KOPT-K1 (cell line): Measurements from ENCODE around the gene NEK1.
A peak's percentile ranks its signal among the peaks of the same experiment; 100 is the strongest.

ENCODE experiments used
- H3K27ac ChIP-seq: fragments of 200-600 bp; sonication (generic); 2 replicates; pipeline ENCODE4 v1.5.1; 2016; ENCODE audit warnings: antibody characterized with exemption, mild to moderate bottlenecking, low read depth, low read length; ENCODE audit not compliant: poor library complexity, severe bottlenecking
- H3K36me3 ChIP-seq: fragments of 200-600 bp; sonication (generic); 2 replicates; pipeline ENCODE4 v1.5.1; 2017; ENCODE audit warnings: antibody characterized with exemption, mild to moderate bottlenecking, low read length, moderate library complexity; ENCODE audit not compliant: insufficient read depth
- H3K9me3 ChIP-seq: fragments of 200-600 bp; sonication (generic); 2 replicates; pipeline ENCODE4 v1.5.1; 2017; ENCODE audit warnings: antibody characterized with exemption, low read length, mild to moderate bottlenecking; ENCODE audit not compliant: insufficient read depth, poor library complexity, severe bottlenecking

The NEK1 gene

GRCh38 chr4:169611991-169612870 lies at the start of gene NEK1:
Gene NEK1, minus strand, starts transcription at chr4:169612583. Its CDS starts 9,953 bp downstream, at chr4:169602630.
- Histone ChIP-seq H3K9me3 (no peaks in the 10 kb centered on the region), H3K27ac (peak within 1 kb of the TSS; percentile 89), H3K36me3 (no peaks in the 10 kb centered on the region)

GRCh38 chr4:169661761-169662160 lies 49.4 kb upstream of the NEK1 start:
- Histone ChIP-seq H3K9me3 (peaks cover 5% of the 10 kb centered on the region), H3K36me3 (peaks cover 11% of the 10 kb centered on the region), H3K27ac (no peak overlapping the region)

- H3K36me3 ChIP-seq = peaks cover 4% of the 10 kb centered on the region
- H3K9me3 ChIP-seq = no peaks in the 10 kb centered on the region
- H3K27ac ChIP-seq = peak overlapping the region; percentile 70
Measured at GRCh38 chr4:169660929-169661328, 48.5 kb upstream of the NEK1 start.

- H3K9me3 ChIP-seq = no peaks in the 10 kb centered on the region
- H3K27ac ChIP-seq = peak overlapping the region; percentile 70
- peaks cover 4% of the 10 kb centered on the region for H3K36me3 ChIP-seq
Measured at GRCh38 chr4:169659716-169660670, 47.6 kb upstream of the NEK1 start.

- Histone ChIP-seq H3K36me3 (peaks cover 4% of the 10 kb centered on the region), H3K9me3 (no peaks in the 10 kb centered on the region), H3K27ac (peak overlapping the region; percentile 70)
Measured at GRCh38 chr4:169658975-169659715, 46.8 kb upstream of the NEK1 start.

GRCh38 chr4:169658196-169658595 lies 45.8 kb upstream of the NEK1 start:
- Histone ChIP-seq H3K27ac (no peak overlapping the region), H3K36me3 (no peaks in the 10 kb centered on the region), H3K9me3 (no peaks in the 10 kb centered on the region)

- Histone ChIP-seq H3K36me3 (no peaks in the 10 kb centered on the region), H3K9me3 (no peaks in the 10 kb centered on the region), H3K27ac (no peak overlapping the region)
Measured at GRCh38 chr4:169657470-169658107, 45.2 kb upstream of the NEK1 start.

GRCh38 chr4:169655401-169655800 lies 43.0 kb upstream of the NEK1 start:
- Histone ChIP-seq H3K9me3 (no peaks in the 10 kb centered on the region), H3K36me3 (no peaks in the 10 kb centered on the region), H3K27ac (no peak overlapping the region)

- Histone ChIP-seq H3K27ac (no peak overlapping the region), H3K9me3 (no peaks in the 10 kb centered on the region)
Measured at GRCh38 chr4:169652535-169652934, 40.2 kb upstream of the NEK1 start.

GRCh38 chr4:169650227-169650936 lies 38.0 kb upstream of the NEK1 start:
- no peak overlapping the region for H3K27ac ChIP-seq
- no peaks in the 10 kb centered on the region for H3K9me3 ChIP-seq
- H3K36me3 ChIP-seq = 0 out of 2 replicates have a peak, but pooled peaks cover 7% of the 10 kb centered on the region

More at GRCh38 chr4:169652535-169652934, 40.2 kb upstream of the NEK1 start:
- no peaks in the 10 kb centered on the region for H3K36me3 ChIP-seq

- H3K9me3 ChIP-seq = no peaks in the 10 kb centered on the region
- no peak overlapping the region for H3K27ac ChIP-seq
- H3K36me3 ChIP-seq = peaks cover 14% of the 10 kb centered on the region
Measured at GRCh38 chr4:169649545-169650226, 37.3 kb upstream of the NEK1 start.

- Histone ChIP-seq H3K27ac (no peak overlapping the region), H3K36me3 (peaks cover 34% of the 10 kb centered on the region), H3K9me3 (no peaks in the 10 kb centered on the region)
Measured at GRCh38 chr4:169645627-169646026, 33.2 kb upstream of the NEK1 start.

- H3K27ac ChIP-seq = no peak overlapping the region
- no peaks in the 10 kb centered on the region for H3K9me3 ChIP-seq
- H3K36me3 ChIP-seq = peaks cover 40% of the 10 kb centered on the region
Measured at GRCh38 chr4:169644802-169645201, 32.4 kb upstream of the NEK1 start.
